CD14-positive monocyte (primary cell): ENCODE measurements around the gene PLA2G15. TPM values are rescaled to one million over a fixed set of nuclear protein-coding genes. Genes with fewer than 3 reads are reported as not detected.
A peak's percentile ranks its signal among the peaks of the same experiment; 100 is the strongest.

ENCODE experiments used
- DNase-seq, 3 donors: peaks; one replicate each; pipeline ENCODE4 v3.0.0-alpha.2; 2011 to 2022
- H2AFZ ChIP-seq: 2 replicates; pipeline ENCODE4 v1.6.0; 2012; ENCODE audit warnings: mild to moderate bottlenecking, low read depth, low read length, inconsistent platforms; ENCODE audit not compliant: insufficient read depth, poor library complexity, severe bottlenecking
- H3K27ac ChIP-seq, 2 donors: 1 replicate in 1 of 2; 2 replicates in 1 of 2; pipeline ENCODE4 v1.5.1; 2012 to 2013; ENCODE audit warnings: low read length in 2 of 2, control low read depth in 1 of 2, inconsistent platforms in 1 of 2, low read depth in 1 of 2, mild to moderate bottlenecking in 1 of 2
- H3K27me3 ChIP-seq, 2 donors: one replicate each; pipeline versions ENCODE4 v1.6.0 to v1.6.1; 2011 to 2013; ENCODE audit warnings: low read length in 2 of 2; ENCODE audit not compliant: control insufficient read depth in 2 of 2, insufficient read depth in 2 of 2
- H3K36me3 ChIP-seq, 2 donors: replicated peaks in 1 of 2; 1 replicate in 1 of 2; 2 replicates in 1 of 2; pipeline versions ENCODE4 v1.5.1 to v1.6.1; 2012 to 2013; ENCODE audit warnings: low read length in 2 of 2, control low read depth in 1 of 2, inconsistent platforms in 1 of 2, mild to moderate bottlenecking in 1 of 2; ENCODE audit not compliant: insufficient read depth in 2 of 2, control insufficient read depth in 1 of 2
- H3K4me1 ChIP-seq, 2 donors: 1 replicate in 1 of 2; 2 replicates in 1 of 2; pipeline versions ENCODE4 v1.5.1 to v1.6.1; 2012 to 2013; ENCODE audit warnings: low read length in 2 of 2, control low read depth in 1 of 2, inconsistent platforms in 1 of 2, mild to moderate bottlenecking in 1 of 2, moderate library complexity in 1 of 2; ENCODE audit not compliant: insufficient read depth in 2 of 2, control insufficient read depth in 1 of 2
- H3K4me2 ChIP-seq: replicated peaks from 2 replicates; pipeline ENCODE3; 2012; ENCODE audit warnings: low read length, moderate library complexity, mild to moderate bottlenecking; ENCODE audit not compliant: poor library complexity, severe bottlenecking; ENCODE audit errors: extremely low read depth
- H3K4me3 ChIP-seq, 3 experiments: fragments of 200-600 bp in 1 of 3; sonication (generic) in 1 of 3; replicated peaks in 1 of 3; 1 replicate in 2 of 3; 2 replicates in 1 of 3; pipeline ENCODE4 v1.5.1; 2011 to 2013; ENCODE audit warnings: low read length in 3 of 3, mild to moderate bottlenecking in 3 of 3, control low read depth in 2 of 3, low read depth in 2 of 3, inconsistent platforms in 1 of 3, moderate library complexity in 1 of 3
- H3K79me2 ChIP-seq: 2 replicates; pipeline ENCODE4 v1.6.0; 2012; ENCODE audit warnings: mild to moderate bottlenecking, control low read depth, inconsistent platforms, low read length, moderate library complexity; ENCODE audit not compliant: insufficient read depth
- H3K9ac ChIP-seq: 2 replicates; pipeline ENCODE4 v1.6.0; 2017; ENCODE audit warnings: low read length, mild to moderate bottlenecking; ENCODE audit not compliant: insufficient read depth, poor library complexity, severe bottlenecking
- H3K9me3 ChIP-seq, 2 donors: replicated peaks in 1 of 2; 1 replicate in 1 of 2; 2 replicates in 1 of 2; pipeline versions ENCODE4 v1.5.1 to v1.6.1; 2012 to 2013; ENCODE audit warnings: low read length in 2 of 2, control low read depth in 1 of 2; ENCODE audit not compliant: control insufficient read depth in 1 of 2, insufficient read depth in 1 of 2
- H4K20me1 ChIP-seq: 2 replicates; pipeline ENCODE4 v1.6.0; 2012; ENCODE audit warnings: mild to moderate bottlenecking, low read length, control low read depth, moderate library complexity; ENCODE audit not compliant: insufficient read depth
- H3K27ac Mint-ChIP-seq, 7 donors: one replicate each; pipeline ENCODE4 v1.8.0; 2020; ENCODE audit warnings: mild to moderate bottlenecking in 7 of 7, mixed read lengths in 7 of 7, moderate library complexity in 6 of 7, inconsistent platforms in 2 of 7
- H3K27me3 Mint-ChIP-seq, 3 donors: one replicate each; pipeline ENCODE4 v1.8.0; 2021 to 2022; ENCODE audit warnings: low read depth in 3 of 3, mild to moderate bottlenecking in 3 of 3, mixed read lengths in 3 of 3, moderate library complexity in 3 of 3, inconsistent platforms in 1 of 3
- H3K36me3 Mint-ChIP-seq, 2 donors: one replicate each; pipeline ENCODE4 v1.8.0; 2020; ENCODE audit warnings: mixed read lengths in 2 of 2, inconsistent platforms in 1 of 2, mild to moderate bottlenecking in 1 of 2
- H3K4me1 Mint-ChIP-seq: one replicate; pipeline ENCODE4 v1.8.0; 2020; ENCODE audit warnings: mild to moderate bottlenecking, mixed read lengths
- H3K4me3 Mint-ChIP-seq, 2 donors: one replicate each; pipeline ENCODE4 v1.8.0; 2020; ENCODE audit warnings: mild to moderate bottlenecking in 2 of 2, mixed read lengths in 2 of 2, moderate library complexity in 1 of 2
- H3K9me3 Mint-ChIP-seq, 7 donors: one replicate each; pipeline ENCODE4 v1.8.0; 2020 to 2022; ENCODE audit warnings: mixed read lengths in 7 of 7, mild to moderate bottlenecking in 6 of 7, moderate library complexity in 6 of 7, inconsistent platforms in 2 of 7
- WGBS: methylation state at CpG from one replicate; pipeline ENCODE4 v1.1.5; 2013; ENCODE audit warnings: missing lambda C conversion rate; ENCODE audit not compliant: insufficient coverage; 5-methylcytosine and 5-hydroxymethylcytosine counted together
- intact Hi-C, 2 donors: fragments of 100-400 bp; cut with micrococcal nuclease; formaldehyde crosslinking; loops; one replicate each; pipeline versions ENCODE4 v1.15.0 to v1.15.1; 2023
- polyA plus RNA-seq, 3 donors: library from polyadenylated mRNA; depleted of rRNA in 1 of 3; unstranded in 2 of 3; stranded (reverse) in 1 of 3; fragments of 300-500 nt in 2 of 3; fragments of >200 nt in 1 of 3; fragmentation: Illumina TruSeq in 2 of 3; gene quantifications; 1 replicate in 2 of 3; 2 replicates in 1 of 3; pipeline ENCODE4 v1.2.3, GENCODE V29; 2012 to 2021
- TF ChIP-seq, protein P1 (sequence below): fragments of 200-600 bp; IDR thresholded peaks from one replicate; pipeline ENCODE4 v1.8.0; 2022; ENCODE audit warnings: antibody characterized with exemption, mild to moderate bottlenecking

The PLA2G15 gene
- polyA plus RNA-seq, 3 donors, result 27.8 to 34.8 (median 29.5) TPM

DNA sequence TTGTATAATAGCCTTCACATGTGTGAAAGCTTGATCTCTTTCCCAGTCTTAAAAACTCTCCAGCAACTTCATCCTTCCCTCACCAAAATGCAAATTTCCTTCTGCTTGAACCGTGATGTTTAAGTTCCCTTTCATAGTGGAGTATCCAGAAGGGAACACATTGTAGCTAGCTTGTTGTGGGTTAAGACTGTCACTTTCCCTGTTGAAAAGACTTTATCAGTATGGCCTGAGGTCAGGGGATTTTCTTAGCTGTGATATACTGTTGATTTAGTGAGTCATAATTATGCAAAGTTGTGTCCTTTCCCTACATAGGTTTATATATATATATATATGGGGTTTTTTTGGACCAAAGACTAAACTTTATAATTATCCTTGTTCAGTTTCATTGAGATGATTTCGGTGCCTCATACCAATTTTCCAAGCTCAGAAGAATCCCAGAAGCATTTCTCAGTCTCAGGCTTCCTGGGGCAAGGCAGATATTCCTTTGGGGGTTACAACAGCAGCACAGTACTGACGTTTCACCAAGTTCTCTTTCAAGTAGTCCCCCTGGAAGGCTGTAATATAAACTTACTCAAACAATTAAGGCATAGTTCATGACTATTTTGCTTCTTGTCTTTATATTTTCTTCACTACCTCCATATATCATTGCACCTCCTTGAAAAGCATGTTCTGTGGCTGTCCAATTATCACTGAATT, 44.9 kb upstream of the PLA2G15 start:
- H3K9me3 Mint-ChIP-seq, result no peaks in the 10 kb centered on the region
- no peak for DNase-seq
- Histone ChIP-seq H3K27ac (no peak overlapping the region), H3K4me1 (no peaks in the 10 kb centered on the region), H3K9ac (no peak overlapping the region), H4K20me1 (peaks cover 6% of the 10 kb centered on the region), H3K4me3 (no peak overlapping the region), H3K27me3 (no peaks in the 10 kb centered on the region), H3K4me2 (no peak overlapping the region), H3K36me3 (peaks cover 12 to 28% of the 10 kb centered on the region in 2 donors), H3K79me2 (peaks cover 4% of the 10 kb centered on the region), H2AFZ (no peak overlapping the region), H3K9me3 (no peaks in the 10 kb centered on the region)
- WGBS, result 75% methylated on average over 2 of the region's 3 CpGs
- TF ChIP-seq, protein P1, sequence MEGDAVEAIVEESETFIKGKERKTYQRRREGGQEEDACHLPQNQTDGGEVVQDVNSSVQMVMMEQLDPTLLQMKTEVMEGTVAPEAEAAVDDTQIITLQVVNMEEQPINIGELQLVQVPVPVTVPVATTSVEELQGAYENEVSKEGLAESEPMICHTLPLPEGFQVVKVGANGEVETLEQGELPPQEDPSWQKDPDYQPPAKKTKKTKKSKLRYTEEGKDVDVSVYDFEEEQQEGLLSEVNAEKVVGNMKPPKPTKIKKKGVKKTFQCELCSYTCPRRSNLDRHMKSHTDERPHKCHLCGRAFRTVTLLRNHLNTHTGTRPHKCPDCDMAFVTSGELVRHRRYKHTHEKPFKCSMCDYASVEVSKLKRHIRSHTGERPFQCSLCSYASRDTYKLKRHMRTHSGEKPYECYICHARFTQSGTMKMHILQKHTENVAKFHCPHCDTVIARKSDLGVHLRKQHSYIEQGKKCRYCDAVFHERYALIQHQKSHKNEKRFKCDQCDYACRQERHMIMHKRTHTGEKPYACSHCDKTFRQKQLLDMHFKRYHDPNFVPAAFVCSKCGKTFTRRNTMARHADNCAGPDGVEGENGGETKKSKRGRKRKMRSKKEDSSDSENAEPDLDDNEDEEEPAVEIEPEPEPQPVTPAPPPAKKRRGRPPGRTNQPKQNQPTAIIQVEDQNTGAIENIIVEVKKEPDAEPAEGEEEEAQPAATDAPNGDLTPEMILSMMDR, result no peak
- H3K36me3 Mint-ChIP-seq, result peaks cover 9 to 27% of the 10 kb centered on the region in 2 donors
- H3K27ac Mint-ChIP-seq, result no peak overlapping the region
- no peaks in the 10 kb centered on the region for H3K4me1 Mint-ChIP-seq
- H3K27me3 Mint-ChIP-seq, result no peaks in the 10 kb centered on the region
- intact Hi-C loops, result no loop called here
- H3K4me3 Mint-ChIP-seq, result no peak overlapping the region

DNA sequence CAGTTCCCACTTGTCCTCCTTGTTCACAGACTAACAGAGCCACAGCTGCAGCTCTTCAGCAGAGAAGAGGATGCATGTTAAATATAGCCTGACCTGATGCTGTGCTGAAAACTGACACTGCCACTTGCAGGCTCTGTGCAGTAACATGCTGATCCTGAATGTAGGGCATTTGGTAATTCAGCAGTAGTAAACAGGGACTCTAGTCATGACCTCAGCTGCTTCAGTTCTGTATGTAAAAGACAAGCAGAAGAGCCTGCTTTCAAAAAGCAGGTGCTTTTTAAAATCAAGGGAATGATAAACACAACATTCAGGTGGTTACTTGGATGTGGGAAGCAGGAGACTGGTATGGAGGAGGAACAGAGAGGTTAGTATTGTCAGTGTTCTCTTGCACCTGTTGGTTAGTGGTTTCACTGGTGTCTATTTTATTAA, 43.1 kb upstream of the PLA2G15 start:
- Histone ChIP-seq H3K9ac (no peak overlapping the region), H4K20me1 (peaks cover 8% of the 10 kb centered on the region), H3K27ac (no peak overlapping the region), H3K4me2 (no peak overlapping the region), H3K27me3 (no peaks in the 10 kb centered on the region), H3K4me1 (no peaks in the 10 kb centered on the region), H3K9me3 (no peaks in the 10 kb centered on the region), H3K79me2 (peaks cover 4% of the 10 kb centered on the region), H3K4me3 (no peak overlapping the region), H2AFZ (no peak overlapping the region), H3K36me3 (peaks cover 12 to 26% of the 10 kb centered on the region in 2 donors)
- TF ChIP-seq, protein P1, result no peak
- Mint-ChIP-seq H3K27me3 (no peaks in the 10 kb centered on the region), H3K4me1 (no peaks in the 10 kb centered on the region), H3K9me3 (no peaks in the 10 kb centered on the region), H3K4me3 (no peak overlapping the region), H3K36me3 (peaks cover 10 to 31% of the 10 kb centered on the region in 2 donors), H3K27ac (peak overlapping the region in 1 of 7 donors; percentile 69)
- intact Hi-C loops, result no loop called here
- no peak for DNase-seq
